ENCODE results near the gene DHRS7B. TPM values are rescaled to one million over a fixed set of nuclear protein-coding genes. Genes with fewer than 3 reads are reported as not detected.

The DHRS7B gene
- total RNA-seq, 1 donor, result 15.2 TPM

GRCh38 chr17:21214777-21215541 lies 88.2 kb downstream of the DHRS7B start:
- Histone ChIP-seq H3K27ac (ENCODE audit: low read depth, low read length) (peak overlapping the region; percentile 89), H2AFZ (ENCODE audit: low read length) (peak overlapping the region; percentile 90), H3K4me3 (ENCODE audit: insufficient read depth, low read length) (peak overlapping the region; percentile 97), H3K27me3 (ENCODE audit: insufficient read depth, low read length) (no peaks in the 10 kb centered on the region), H3K36me3 (ENCODE audit: insufficient read depth, low read length) (peaks cover 20% of the 10 kb centered on the region), H4K20me1 (ENCODE audit: insufficient read depth, low read length) (peaks cover 30% of the 10 kb centered on the region), H3K9me3 (ENCODE audit: low read depth, low read length) (no peaks in the 10 kb centered on the region), H3K79me2 (ENCODE audit: insufficient read depth, low read length) (peaks cover 68% of the 10 kb centered on the region), H3K4me2 (ENCODE audit: insufficient read depth, low read length) (peak overlapping the region; percentile 92), H3K4me1 (ENCODE audit: insufficient read depth, low read length) (peaks cover 27% of the 10 kb centered on the region)
- DNase-seq (ENCODE audit: insufficient read length, low spot score, missing footprints), result peak; percentile 88
- TF ChIP-seq CTCF (IDR thresholded peaks at IDR 0.05; ENCODE audit: extremely low read depth, low read depth, low read length), result no peak

- Histone ChIP-seq H3K4me2 (ENCODE audit: insufficient read depth, low read length) (peak overlapping the region; percentile 92), H3K79me2 (ENCODE audit: insufficient read depth, low read length) (peaks cover 58% of the 10 kb centered on the region), H3K9me3 (ENCODE audit: low read depth, low read length) (no peaks in the 10 kb centered on the region), H3K4me3 (ENCODE audit: insufficient read depth, low read length) (no peak overlapping the region), H3K27me3 (ENCODE audit: insufficient read depth, low read length) (no peaks in the 10 kb centered on the region), H2AFZ (ENCODE audit: low read length) (no peak overlapping the region), H3K4me1 (ENCODE audit: insufficient read depth, low read length) (peaks cover 27% of the 10 kb centered on the region), H4K20me1 (ENCODE audit: insufficient read depth, low read length) (peaks cover 24% of the 10 kb centered on the region), H3K27ac (ENCODE audit: low read depth, low read length) (no peak overlapping the region), H3K36me3 (ENCODE audit: insufficient read depth, low read length) (peaks cover 10% of the 10 kb centered on the region)
- DNase-seq (ENCODE audit: insufficient read length, low spot score, missing footprints), result no peak
- no peak for TF ChIP-seq CTCF (IDR thresholded peaks at IDR 0.05; ENCODE audit: extremely low read depth, low read depth, low read length)
These were observed 89.2 kb downstream of the DHRS7B start for GRCh38 chr17:21215935-21216334.

- Histone ChIP-seq H3K27me3 (ENCODE audit: insufficient read depth, low read length) (no peaks in the 10 kb centered on the region), H2AFZ (ENCODE audit: low read length) (no peak overlapping the region), H3K4me3 (ENCODE audit: insufficient read depth, low read length) (no peak overlapping the region), H3K4me1 (ENCODE audit: insufficient read depth, low read length) (peaks cover 18% of the 10 kb centered on the region), H3K9me3 (ENCODE audit: low read depth, low read length) (no peaks in the 10 kb centered on the region), H3K79me2 (ENCODE audit: insufficient read depth, low read length) (peaks cover 48% of the 10 kb centered on the region), H3K27ac (ENCODE audit: low read depth, low read length) (no peak overlapping the region), H3K4me2 (ENCODE audit: insufficient read depth, low read length) (no peak overlapping the region), H4K20me1 (ENCODE audit: insufficient read depth, low read length) (peaks cover 15% of the 10 kb centered on the region), H3K36me3 (ENCODE audit: insufficient read depth, low read length) (peaks cover 11% of the 10 kb centered on the region)
- no peak for TF ChIP-seq CTCF (IDR thresholded peaks at IDR 0.05; ENCODE audit: extremely low read depth, low read depth, low read length)
- no peak for DNase-seq (ENCODE audit: insufficient read length, low spot score, missing footprints)
These were observed 90.6 kb downstream of the DHRS7B start for GRCh38 chr17:21217346-21217745.

GRCh38 chr17:21218101-21218500 lies 91.3 kb downstream of the DHRS7B start:
- no peak overlapping the region for H3K4me2 ChIP-seq (ENCODE audit: insufficient read depth, low read length)
- peak; percentile 7 for TF ChIP-seq CTCF (IDR thresholded peaks at IDR 0.05; ENCODE audit: extremely low read depth, low read depth, low read length)
- no peak overlapping the region for H2AFZ ChIP-seq (ENCODE audit: low read length)
- H3K79me2 ChIP-seq (ENCODE audit: insufficient read depth, low read length), result peaks cover 40% of the 10 kb centered on the region
- peaks cover 11% of the 10 kb centered on the region for H3K4me1 ChIP-seq (ENCODE audit: insufficient read depth, low read length)
- no peak overlapping the region for H3K27ac ChIP-seq (ENCODE audit: low read depth, low read length)
- peak; percentile 89 for DNase-seq (ENCODE audit: insufficient read length, low spot score, missing footprints)
- H4K20me1 ChIP-seq (ENCODE audit: insufficient read depth, low read length), result peaks cover 9% of the 10 kb centered on the region
- no peaks in the 10 kb centered on the region for H3K27me3 ChIP-seq (ENCODE audit: insufficient read depth, low read length)
- H3K4me3 ChIP-seq (ENCODE audit: insufficient read depth, low read length), result no peak overlapping the region
- H3K9me3 ChIP-seq (ENCODE audit: low read depth, low read length), result no peaks in the 10 kb centered on the region
- peaks cover 18% of the 10 kb centered on the region for H3K36me3 ChIP-seq (ENCODE audit: insufficient read depth, low read length)
